Measurements from ENCODE around the gene SEC61B.

GRCh38 chr9:99270491-99270890, 48.4 kb downstream of the SEC61B start:
- no peak for TF ChIP-seq CTCF (IDR thresholded peaks at IDR 0.05)
- no peak for TF ChIP-seq POLR2AphosphoS5 (IDR thresholded peaks at IDR 0.05)
- TF ChIP-seq POLR2A (IDR thresholded peaks at IDR 0.05), result no peak
